Breast epithelium (tissue), 4 donors: ENCODE data around the gene FAP. TPM values are rescaled to one million over a fixed set of nuclear protein-coding genes. Genes with fewer than 3 reads are reported as not detected.

Source experiments
- DNase-seq, 2 donors: peaks; one replicate each; pipeline ENCODE4 v3.0.0-alpha.2; 2019; ENCODE audit warnings: low spot score in 2 of 2
- H3K27ac ChIP-seq, 2 donors: fragments of 200-600 bp; sonication (generic) in 1 of 2; one replicate each; pipeline ENCODE4 v1.5.1; 2016 to 2019; ENCODE audit warnings: mild to moderate bottlenecking in 1 of 2
- H3K27me3 ChIP-seq, 2 donors: fragments of 200-600 bp; sonication (generic) in 1 of 2; one replicate each; pipeline versions ENCODE4 v1.5.1 to v1.6.0; 2017 to 2019; ENCODE audit warnings: control low read depth in 1 of 2, mild to moderate bottlenecking in 1 of 2
- H3K36me3 ChIP-seq: fragments of 200-600 bp; one replicate; pipeline ENCODE4 v1.5.1; 2019
- H3K4me1 ChIP-seq, 2 donors: fragments of 200-600 bp; sonication (generic); one replicate each; pipeline ENCODE4 v1.5.1; 2016 to 2019; ENCODE audit warnings: control low read depth in 1 of 2
- H3K4me3 ChIP-seq, 3 donors: fragments of 200-600 bp; sonication (generic); 1 replicate in 2 of 3; 2 replicates in 1 of 3; pipeline ENCODE4 v1.5.1; 2016 to 2019; ENCODE audit warnings: mild to moderate bottlenecking in 3 of 3, moderate library complexity in 2 of 3
- H3K9me3 ChIP-seq, 2 donors: fragments of 200-600 bp; sonication (generic) in 1 of 2; one replicate each; pipeline ENCODE4 v1.5.1; 2016 to 2019; ENCODE audit warnings: control low read depth in 1 of 2
- POLR2A ChIP-seq: fragments of 450-650 bp; IDR thresholded peaks from one replicate; pipeline ENCODE4 v1.6.1; 2016; ENCODE audit warnings: antibody characterized with exemption, mild to moderate bottlenecking, moderate library complexity
- POLR2AphosphoS5 ChIP-seq, 3 donors: sonication (generic); formaldehyde crosslinking; IDR thresholded peaks; one replicate each; pipeline ENCODE4 v1.6.1; 2017; ENCODE audit warnings: antibody characterized with exemption in 3 of 3
- intact Hi-C: fragments of 100-400 bp; cut with DNase I; formaldehyde crosslinking; loops from one replicate; pipeline ENCODE4 v1.15.1; 2023; ENCODE audit warnings: low total_unique reads
- total RNA-seq, 3 donors: library from RNA; depleted of rRNA; stranded (reverse); fragments of >200 nt; gene quantifications; one replicate each; pipeline ENCODE4 v1.1.0, GENCODE V29; 2016
- TF ChIP-seq, protein P1 (sequence below), 3 donors: fragments of 450-650 bp; IDR thresholded peaks; one replicate each; pipeline ENCODE4 v1.5.1; 2016 to 2017; ENCODE audit warnings: antibody characterized with exemption in 3 of 3, mild to moderate bottlenecking in 3 of 3, moderate library complexity in 3 of 3

The FAP gene
- total RNA-seq, 3 donors from 2014 or later, result 14.4 to 36.0 (median 22.4) TPM

DNA sequence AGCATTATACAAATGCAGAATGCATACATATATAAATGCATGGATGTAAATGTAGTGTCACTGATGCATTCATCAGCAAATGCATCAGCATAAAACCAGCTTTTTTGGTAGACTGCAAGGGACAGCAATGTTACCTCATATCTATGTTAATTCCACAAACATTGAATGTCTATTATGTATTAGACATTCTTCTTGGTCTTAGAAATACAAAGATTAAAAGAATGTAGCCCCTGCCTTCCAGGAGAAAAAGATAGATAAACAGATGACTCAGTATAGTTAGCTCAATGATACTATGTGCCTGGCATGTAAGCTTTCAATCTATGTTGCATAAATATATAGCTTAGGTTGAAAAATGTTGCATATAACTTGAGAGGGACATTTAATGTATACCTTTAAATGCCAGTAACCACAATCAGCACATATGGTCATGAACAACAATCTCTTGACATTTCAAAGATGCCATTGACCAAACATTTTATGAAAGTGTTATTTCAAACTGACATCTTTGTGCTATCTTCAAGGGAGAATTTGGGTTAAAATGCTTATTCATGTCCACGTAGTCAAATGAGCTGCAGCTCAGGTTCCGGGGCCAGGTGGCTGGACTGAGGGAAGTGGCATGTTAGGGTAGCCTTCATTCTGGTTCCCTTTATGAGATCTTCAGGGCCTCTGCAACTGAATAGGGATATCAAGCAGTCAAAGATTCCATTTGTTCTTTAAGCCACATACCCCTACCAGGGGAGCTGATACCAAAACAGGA lies 46.0 kb downstream of the FAP start:
- H3K27me3 ChIP-seq, result no peaks in the 10 kb centered on the region
- H3K27ac ChIP-seq, result no peak overlapping the region
- H3K4me1 ChIP-seq, result no peaks in the 10 kb centered on the region
- H3K4me3 ChIP-seq, result no peak overlapping the region
- no peaks in the 10 kb centered on the region for H3K9me3 ChIP-seq
- no peak for DNase-seq
- intact Hi-C loops, result no loop called here
- no peaks in the 10 kb centered on the region for H3K36me3 ChIP-seq
- TF ChIP-seq POLR2A, result no peak
- TF ChIP-seq POLR2AphosphoS5 (IDR thresholded peaks at IDR 0.05), result no peak
- TF ChIP-seq, protein P1, sequence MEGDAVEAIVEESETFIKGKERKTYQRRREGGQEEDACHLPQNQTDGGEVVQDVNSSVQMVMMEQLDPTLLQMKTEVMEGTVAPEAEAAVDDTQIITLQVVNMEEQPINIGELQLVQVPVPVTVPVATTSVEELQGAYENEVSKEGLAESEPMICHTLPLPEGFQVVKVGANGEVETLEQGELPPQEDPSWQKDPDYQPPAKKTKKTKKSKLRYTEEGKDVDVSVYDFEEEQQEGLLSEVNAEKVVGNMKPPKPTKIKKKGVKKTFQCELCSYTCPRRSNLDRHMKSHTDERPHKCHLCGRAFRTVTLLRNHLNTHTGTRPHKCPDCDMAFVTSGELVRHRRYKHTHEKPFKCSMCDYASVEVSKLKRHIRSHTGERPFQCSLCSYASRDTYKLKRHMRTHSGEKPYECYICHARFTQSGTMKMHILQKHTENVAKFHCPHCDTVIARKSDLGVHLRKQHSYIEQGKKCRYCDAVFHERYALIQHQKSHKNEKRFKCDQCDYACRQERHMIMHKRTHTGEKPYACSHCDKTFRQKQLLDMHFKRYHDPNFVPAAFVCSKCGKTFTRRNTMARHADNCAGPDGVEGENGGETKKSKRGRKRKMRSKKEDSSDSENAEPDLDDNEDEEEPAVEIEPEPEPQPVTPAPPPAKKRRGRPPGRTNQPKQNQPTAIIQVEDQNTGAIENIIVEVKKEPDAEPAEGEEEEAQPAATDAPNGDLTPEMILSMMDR (IDR thresholded peaks at IDR 0.05), result no peak

DNA sequence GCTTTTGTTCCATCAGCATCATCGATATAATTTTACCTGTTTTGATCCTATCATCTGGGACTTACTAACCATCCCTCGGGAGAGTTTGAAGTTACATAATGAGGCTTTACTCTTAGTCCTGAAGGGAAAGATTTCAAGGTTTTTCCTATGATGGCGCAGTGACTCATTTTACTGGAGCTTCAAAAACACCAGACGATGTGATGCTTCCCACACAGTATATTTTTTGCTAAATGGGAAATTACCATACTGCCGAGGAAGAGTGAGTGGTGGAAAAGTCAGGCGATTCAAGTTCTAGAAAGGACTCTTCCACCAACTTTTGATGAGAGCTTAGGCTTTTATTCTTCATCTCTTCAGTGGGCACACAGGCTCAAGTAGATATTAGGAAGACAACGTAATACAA lies 46.6 kb downstream of the FAP start:
- no peaks in the 10 kb centered on the region for H3K27me3 ChIP-seq
- TF ChIP-seq, protein P1 (IDR thresholded peaks at IDR 0.05), result no peak
- TF ChIP-seq POLR2AphosphoS5 (IDR thresholded peaks at IDR 0.05), result no peak
- no peak for TF ChIP-seq POLR2A
- H3K27ac ChIP-seq, result no peak overlapping the region
- no peak overlapping the region for H3K4me3 ChIP-seq
- intact Hi-C loops, result no loop called here
- H3K4me1 ChIP-seq, result no peaks in the 10 kb centered on the region
- no peak for DNase-seq
- no peaks in the 10 kb centered on the region for H3K9me3 ChIP-seq
- H3K36me3 ChIP-seq, result no peaks in the 10 kb centered on the region

DNA sequence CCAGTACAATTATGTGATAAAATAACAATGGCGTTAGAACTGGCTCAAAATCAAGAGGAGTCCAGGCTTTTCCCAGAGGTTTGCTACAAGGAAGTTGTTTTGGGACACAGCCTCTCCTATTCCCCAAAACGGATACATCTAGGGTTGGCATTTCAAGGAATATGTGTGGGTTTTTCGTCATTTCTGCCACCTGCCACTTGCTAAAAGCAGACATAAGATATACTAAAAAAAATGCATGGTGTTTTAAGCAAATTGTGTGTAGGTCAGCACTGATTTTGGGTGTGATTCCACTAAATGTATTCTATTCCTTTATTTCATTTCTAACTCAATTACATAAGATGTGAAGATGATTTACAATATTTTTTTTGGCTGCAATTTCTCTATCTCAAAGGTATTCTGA lies 54.8 kb downstream of the FAP start:
- Histone ChIP-seq H3K36me3 (no peaks in the 10 kb centered on the region), H3K27me3 (no peaks in the 10 kb centered on the region), H3K4me3 (no peak overlapping the region), H3K27ac (no peak overlapping the region), H3K9me3 (no peaks in the 10 kb centered on the region), H3K4me1 (no peaks in the 10 kb centered on the region)
- TF ChIP-seq, protein P1 (IDR thresholded peaks at IDR 0.05), result no peak
- TF ChIP-seq POLR2AphosphoS5 (IDR thresholded peaks at IDR 0.05) (no peak), POLR2A (no peak)
- DNase-seq, result no peak
- intact Hi-C loops, result no loop called here

DNA sequence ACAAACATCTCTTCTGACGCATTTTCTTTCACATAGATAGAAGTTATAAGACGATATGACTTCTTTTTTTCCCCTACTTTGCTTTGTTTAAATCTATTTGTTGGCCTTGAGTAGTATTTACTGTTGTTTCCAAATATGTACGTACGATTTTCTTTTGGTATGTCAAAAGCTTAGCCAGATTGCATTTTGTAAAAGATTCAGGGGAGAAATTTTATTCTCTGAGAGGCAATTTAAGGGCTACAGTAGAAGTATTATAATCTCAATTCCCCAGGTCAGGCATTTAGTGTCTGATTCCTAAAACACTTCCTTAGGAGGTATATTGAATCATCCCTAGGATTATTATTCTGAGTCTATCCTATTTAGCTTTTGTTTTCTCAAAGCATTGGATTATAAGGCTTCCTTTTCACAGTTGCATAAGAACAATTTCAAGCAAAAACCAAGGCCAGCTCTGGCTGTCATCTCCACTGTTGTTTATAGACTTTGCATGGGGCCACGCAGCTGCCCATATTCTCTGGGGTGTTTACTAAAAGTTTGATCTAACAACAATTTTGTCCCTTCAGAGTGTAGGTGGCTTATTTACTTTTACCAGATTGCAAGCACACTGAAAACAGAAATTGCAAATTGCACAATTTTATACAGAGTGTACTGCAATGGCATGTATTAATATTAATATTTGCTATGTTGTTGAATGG lies 57.6 kb downstream of the FAP start:
- Histone ChIP-seq H3K9me3 (no peaks in the 10 kb centered on the region), H3K27me3 (no peaks in the 10 kb centered on the region), H3K4me3 (no peak overlapping the region), H3K4me1 (no peaks in the 10 kb centered on the region), H3K27ac (no peak overlapping the region), H3K36me3 (no peaks in the 10 kb centered on the region)
- no peak for DNase-seq
- TF ChIP-seq, protein P1 (IDR thresholded peaks at IDR 0.05), result no peak
- no peak for TF ChIP-seq POLR2AphosphoS5 (IDR thresholded peaks at IDR 0.05)
- no peak for TF ChIP-seq POLR2A
- intact Hi-C loops, result no loop called here

DNA sequence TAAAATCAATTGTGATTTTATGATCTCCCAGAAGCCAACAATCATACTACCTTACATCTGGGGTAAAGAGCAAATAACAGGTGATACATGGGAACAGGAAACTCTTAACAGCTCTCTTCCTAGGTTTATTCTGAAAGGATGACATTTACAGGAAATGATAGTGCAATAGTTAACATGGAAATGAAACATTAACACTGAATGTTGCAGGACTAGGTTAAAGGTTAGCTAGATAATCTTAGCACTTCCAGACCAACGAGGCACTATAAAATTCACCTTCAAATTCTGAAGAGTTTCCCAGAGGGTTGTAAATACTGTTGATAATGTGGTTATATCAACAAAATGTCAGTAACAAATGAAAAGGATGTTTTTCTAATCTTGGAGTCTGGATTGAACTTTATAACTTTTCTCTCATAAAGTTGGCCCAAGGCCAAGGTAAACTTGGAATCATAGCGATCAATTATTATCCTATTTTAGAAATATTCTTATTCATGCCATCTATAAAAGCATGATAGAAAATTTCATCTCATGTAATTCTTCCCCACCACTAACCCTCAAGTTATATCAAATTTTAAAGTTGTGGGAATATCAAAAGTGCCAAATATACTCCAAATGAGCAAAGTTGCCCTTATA lies 58.3 kb downstream of the FAP start:
- Histone ChIP-seq H3K27ac (no peak overlapping the region), H3K9me3 (no peaks in the 10 kb centered on the region), H3K4me1 (no peaks in the 10 kb centered on the region), H3K4me3 (no peak overlapping the region), H3K36me3 (no peaks in the 10 kb centered on the region), H3K27me3 (no peaks in the 10 kb centered on the region)
- TF ChIP-seq POLR2AphosphoS5 (IDR thresholded peaks at IDR 0.05), result no peak
- TF ChIP-seq, protein P1 (IDR thresholded peaks at IDR 0.05), result no peak
- TF ChIP-seq POLR2A, result no peak
- no peak for DNase-seq
- intact Hi-C loops, result no loop called here
